Measurements from ENCODE around the gene GBX1.

GRCh38 chr7:151178831-151179230 lies 11.3 kb upstream of the GBX1 start:
- TF ChIP-seq, protein P1, sequence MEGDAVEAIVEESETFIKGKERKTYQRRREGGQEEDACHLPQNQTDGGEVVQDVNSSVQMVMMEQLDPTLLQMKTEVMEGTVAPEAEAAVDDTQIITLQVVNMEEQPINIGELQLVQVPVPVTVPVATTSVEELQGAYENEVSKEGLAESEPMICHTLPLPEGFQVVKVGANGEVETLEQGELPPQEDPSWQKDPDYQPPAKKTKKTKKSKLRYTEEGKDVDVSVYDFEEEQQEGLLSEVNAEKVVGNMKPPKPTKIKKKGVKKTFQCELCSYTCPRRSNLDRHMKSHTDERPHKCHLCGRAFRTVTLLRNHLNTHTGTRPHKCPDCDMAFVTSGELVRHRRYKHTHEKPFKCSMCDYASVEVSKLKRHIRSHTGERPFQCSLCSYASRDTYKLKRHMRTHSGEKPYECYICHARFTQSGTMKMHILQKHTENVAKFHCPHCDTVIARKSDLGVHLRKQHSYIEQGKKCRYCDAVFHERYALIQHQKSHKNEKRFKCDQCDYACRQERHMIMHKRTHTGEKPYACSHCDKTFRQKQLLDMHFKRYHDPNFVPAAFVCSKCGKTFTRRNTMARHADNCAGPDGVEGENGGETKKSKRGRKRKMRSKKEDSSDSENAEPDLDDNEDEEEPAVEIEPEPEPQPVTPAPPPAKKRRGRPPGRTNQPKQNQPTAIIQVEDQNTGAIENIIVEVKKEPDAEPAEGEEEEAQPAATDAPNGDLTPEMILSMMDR (IDR thresholded peaks at IDR 0.05): no peak
- TF ChIP-seq ZNF317 (CRISPR knock-in tag; IDR thresholded peaks at IDR 0.05; ENCODE audit: borderline replicate concordance, low read depth) (no peak), SP1 (CRISPR knock-in tag; conservative IDR thresholded peaks at IDR 0.05) (no peak)
- TF ChIP-seq, protein P2, sequence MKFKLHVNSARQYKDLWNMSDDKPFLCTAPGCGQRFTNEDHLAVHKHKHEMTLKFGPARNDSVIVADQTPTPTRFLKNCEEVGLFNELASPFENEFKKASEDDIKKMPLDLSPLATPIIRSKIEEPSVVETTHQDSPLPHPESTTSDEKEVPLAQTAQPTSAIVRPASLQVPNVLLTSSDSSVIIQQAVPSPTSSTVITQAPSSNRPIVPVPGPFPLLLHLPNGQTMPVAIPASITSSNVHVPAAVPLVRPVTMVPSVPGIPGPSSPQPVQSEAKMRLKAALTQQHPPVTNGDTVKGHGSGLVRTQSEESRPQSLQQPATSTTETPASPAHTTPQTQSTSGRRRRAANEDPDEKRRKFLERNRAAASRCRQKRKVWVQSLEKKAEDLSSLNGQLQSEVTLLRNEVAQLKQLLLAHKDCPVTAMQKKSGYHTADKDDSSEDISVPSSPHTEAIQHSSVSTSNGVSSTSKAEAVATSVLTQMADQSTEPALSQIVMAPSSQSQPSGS (CRISPR knock-in tag; IDR thresholded peaks at IDR 0.05; ENCODE audit: borderline replicate concordance, low read depth): no peak
